ENCODE results near the gene HERC2.
"Not testable (repeated sequence)": the region's sequence is repeated elsewhere in the genome, so short reads cannot be mapped to it uniquely, and the experiment has no call there.

Gene HERC2, protein sequence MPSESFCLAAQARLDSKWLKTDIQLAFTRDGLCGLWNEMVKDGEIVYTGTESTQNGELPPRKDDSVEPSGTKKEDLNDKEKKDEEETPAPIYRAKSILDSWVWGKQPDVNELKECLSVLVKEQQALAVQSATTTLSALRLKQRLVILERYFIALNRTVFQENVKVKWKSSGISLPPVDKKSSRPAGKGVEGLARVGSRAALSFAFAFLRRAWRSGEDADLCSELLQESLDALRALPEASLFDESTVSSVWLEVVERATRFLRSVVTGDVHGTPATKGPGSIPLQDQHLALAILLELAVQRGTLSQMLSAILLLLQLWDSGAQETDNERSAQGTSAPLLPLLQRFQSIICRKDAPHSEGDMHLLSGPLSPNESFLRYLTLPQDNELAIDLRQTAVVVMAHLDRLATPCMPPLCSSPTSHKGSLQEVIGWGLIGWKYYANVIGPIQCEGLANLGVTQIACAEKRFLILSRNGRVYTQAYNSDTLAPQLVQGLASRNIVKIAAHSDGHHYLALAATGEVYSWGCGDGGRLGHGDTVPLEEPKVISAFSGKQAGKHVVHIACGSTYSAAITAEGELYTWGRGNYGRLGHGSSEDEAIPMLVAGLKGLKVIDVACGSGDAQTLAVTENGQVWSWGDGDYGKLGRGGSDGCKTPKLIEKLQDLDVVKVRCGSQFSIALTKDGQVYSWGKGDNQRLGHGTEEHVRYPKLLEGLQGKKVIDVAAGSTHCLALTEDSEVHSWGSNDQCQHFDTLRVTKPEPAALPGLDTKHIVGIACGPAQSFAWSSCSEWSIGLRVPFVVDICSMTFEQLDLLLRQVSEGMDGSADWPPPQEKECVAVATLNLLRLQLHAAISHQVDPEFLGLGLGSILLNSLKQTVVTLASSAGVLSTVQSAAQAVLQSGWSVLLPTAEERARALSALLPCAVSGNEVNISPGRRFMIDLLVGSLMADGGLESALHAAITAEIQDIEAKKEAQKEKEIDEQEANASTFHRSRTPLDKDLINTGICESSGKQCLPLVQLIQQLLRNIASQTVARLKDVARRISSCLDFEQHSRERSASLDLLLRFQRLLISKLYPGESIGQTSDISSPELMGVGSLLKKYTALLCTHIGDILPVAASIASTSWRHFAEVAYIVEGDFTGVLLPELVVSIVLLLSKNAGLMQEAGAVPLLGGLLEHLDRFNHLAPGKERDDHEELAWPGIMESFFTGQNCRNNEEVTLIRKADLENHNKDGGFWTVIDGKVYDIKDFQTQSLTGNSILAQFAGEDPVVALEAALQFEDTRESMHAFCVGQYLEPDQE (N-terminal part only)

GRCh38 chr15:28322129-28322588, at the start of gene HERC2:
HERC2 (minus strand) TSS chr15:28322179; CDS start chr15:28321433, 746 bp downstream.
- peak within 1 kb of the TSS; percentile 38 for H3K4me3 ChIP-seq (ENCODE audit: low read depth, low read length)
- in situ Hi-C loops (cut with HindIII; ENCODE audit: low sequenced_read_pairs); DNase-seq (ENCODE audit: low read depth): not testable (repeated sequence)

GRCh38 chr15:28365502-28365901, 43.5 kb upstream of the HERC2 start:
- in situ Hi-C loops (cut with HindIII; ENCODE audit: low sequenced_read_pairs); H3K4me3 ChIP-seq (ENCODE audit: low read depth, low read length); DNase-seq (ENCODE audit: low read depth): not testable (repeated sequence)

GRCh38 chr15:28357984-28358383, 36.0 kb upstream of the HERC2 start, which contains the start of gene GOLGA6L24:
GOLGA6L24 (minus strand) TSS chr15:28358084; CDS start chr15:28358023, 61 bp downstream.
- DNase-seq (ENCODE audit: low read depth); in situ Hi-C loops (cut with HindIII; ENCODE audit: low sequenced_read_pairs); H3K4me3 ChIP-seq (ENCODE audit: low read depth, low read length): not testable (repeated sequence)

DNA sequence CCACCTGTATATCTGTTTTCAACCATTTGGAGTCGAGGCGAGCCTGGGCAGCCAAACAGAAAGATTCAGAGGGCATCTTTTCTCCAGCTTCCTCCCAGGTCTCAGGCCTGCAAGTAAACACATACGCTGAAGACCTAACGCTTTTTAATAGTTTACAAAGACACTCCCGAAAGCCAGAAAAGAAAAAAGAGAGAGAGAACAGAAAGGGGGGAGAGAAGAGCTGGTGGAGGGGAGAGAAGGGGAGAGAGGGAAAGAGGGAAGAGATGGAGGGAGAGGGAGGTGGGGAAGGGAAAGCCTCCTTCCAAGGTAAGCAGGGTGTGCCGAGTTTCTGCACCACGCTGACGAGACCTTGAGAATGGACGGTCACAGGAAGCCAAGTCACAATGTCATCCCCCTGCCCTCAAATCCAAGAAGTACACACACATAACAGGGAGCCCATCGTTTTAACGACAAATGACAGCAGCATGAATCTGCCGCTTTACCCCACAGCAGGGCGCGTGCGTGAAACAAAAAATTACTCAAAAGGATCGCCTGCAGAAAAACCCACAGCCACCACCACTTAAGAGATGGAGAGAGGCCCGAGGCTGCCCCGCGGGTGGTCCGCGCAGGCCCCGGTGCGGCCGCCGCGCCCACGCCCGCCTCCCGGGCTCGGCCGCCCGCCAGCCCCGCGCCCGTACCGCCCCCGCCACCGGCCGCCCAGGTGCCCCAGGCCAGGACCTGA, 461 bp downstream of the HERC2 start:
- in situ Hi-C loops (cut with HindIII; ENCODE audit: low sequenced_read_pairs); DNase-seq (ENCODE audit: low read depth): not testable (repeated sequence)
- H3K4me3 ChIP-seq (ENCODE audit: low read depth, low read length): peak overlapping the region; percentile 38

- H3K4me3 ChIP-seq (ENCODE audit: low read depth, low read length); DNase-seq (ENCODE audit: low read depth); in situ Hi-C loops (cut with HindIII; ENCODE audit: low sequenced_read_pairs): not testable (repeated sequence)
Observed at GRCh38 chr15:28319725-28320124, 2.3 kb downstream of the HERC2 start.

GRCh38 chr15:28318828-28319227, 3.2 kb downstream of the HERC2 start:
- DNase-seq (ENCODE audit: low read depth); in situ Hi-C loops (cut with HindIII; ENCODE audit: low sequenced_read_pairs); H3K4me3 ChIP-seq (ENCODE audit: low read depth, low read length): not testable (repeated sequence)

GRCh38 chr15:28318122-28318521, 3.9 kb downstream of the HERC2 start:
- H3K4me3 ChIP-seq (ENCODE audit: low read depth, low read length); DNase-seq (ENCODE audit: low read depth); in situ Hi-C loops (cut with HindIII; ENCODE audit: low sequenced_read_pairs): not testable (repeated sequence)

DNA sequence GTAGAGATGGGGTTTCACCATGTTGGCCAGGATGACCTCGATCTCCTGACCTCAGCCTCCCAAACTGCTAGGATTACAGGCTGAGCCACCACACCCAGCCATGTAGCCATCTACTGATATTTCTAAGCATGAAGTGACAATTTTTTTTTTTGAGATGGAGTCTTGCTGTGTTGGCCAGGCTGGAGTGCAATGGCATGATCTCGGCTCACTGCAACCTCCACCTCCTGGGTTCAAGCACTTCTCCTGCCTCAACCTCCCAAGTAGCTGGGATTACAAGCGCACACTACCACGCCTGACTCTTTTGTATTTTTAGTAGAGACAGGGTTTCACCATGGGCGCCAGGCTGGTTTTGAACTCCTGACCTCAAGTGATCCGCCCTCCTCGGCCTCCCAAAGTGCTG, 5.0 kb downstream of the HERC2 start:
- in situ Hi-C loops (cut with HindIII; ENCODE audit: low sequenced_read_pairs); DNase-seq (ENCODE audit: low read depth): not testable (repeated sequence)

DNA sequence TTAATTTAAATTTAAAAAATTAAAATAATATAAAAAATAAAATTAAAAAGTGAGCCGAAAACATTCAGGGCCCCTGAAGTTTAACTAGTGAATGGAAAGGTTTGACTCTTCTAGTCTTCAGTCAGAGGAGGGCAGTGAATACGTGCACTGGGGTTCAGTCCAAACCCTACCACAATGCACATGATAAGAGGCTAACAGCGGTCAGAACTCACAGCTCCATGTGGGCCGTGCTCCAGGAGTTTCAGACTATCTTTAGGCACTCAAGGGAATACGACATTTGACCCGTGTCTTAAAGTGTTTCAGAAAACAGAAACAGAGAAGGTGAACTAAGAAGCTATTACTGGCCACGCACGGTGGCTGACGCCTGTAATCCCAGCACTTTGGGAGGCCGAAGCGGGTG, 11.5 kb downstream of the HERC2 start:
- in situ Hi-C loops (cut with HindIII; ENCODE audit: low sequenced_read_pairs); DNase-seq (ENCODE audit: low read depth); H3K4me3 ChIP-seq (ENCODE audit: low read depth, low read length): not testable (repeated sequence)

More for the DNA sequence above, 5.0 kb downstream of the HERC2 start:
- H3K4me3 ChIP-seq (ENCODE audit: low read depth, low read length): not testable (repeated sequence)

GRCh38 chr15:28308718-28309117, 13.3 kb downstream of the HERC2 start:
- DNase-seq (ENCODE audit: low read depth); in situ Hi-C loops (cut with HindIII; ENCODE audit: low sequenced_read_pairs); H3K4me3 ChIP-seq (ENCODE audit: low read depth, low read length): not testable (repeated sequence)

GRCh38 chr15:28305700-28306099, 16.3 kb downstream of the HERC2 start:
- H3K4me3 ChIP-seq (ENCODE audit: low read depth, low read length); in situ Hi-C loops (cut with HindIII; ENCODE audit: low sequenced_read_pairs); DNase-seq (ENCODE audit: low read depth): not testable (repeated sequence)

DNA sequence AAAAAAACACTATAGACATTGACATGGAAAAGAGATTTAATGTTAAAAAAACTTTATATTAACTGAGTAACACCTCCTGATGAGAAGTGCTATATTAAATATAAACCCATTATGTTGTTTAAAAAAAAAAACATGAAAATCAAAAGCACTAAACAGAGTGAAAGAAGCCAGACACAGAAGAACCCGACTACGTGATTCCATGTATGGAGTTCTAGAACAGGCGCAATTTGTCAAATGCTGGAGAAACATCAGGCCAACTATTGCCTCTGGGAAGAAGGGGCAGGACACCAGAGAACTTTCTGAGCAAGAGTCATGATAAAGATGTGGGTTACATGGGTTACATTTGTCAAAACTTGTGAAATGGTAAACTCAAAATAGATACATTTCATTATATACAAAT, 24.5 kb downstream of the HERC2 start:
- in situ Hi-C loops (cut with HindIII; ENCODE audit: low sequenced_read_pairs); H3K4me3 ChIP-seq (ENCODE audit: low read depth, low read length); DNase-seq (ENCODE audit: low read depth): not testable (repeated sequence)

DNA sequence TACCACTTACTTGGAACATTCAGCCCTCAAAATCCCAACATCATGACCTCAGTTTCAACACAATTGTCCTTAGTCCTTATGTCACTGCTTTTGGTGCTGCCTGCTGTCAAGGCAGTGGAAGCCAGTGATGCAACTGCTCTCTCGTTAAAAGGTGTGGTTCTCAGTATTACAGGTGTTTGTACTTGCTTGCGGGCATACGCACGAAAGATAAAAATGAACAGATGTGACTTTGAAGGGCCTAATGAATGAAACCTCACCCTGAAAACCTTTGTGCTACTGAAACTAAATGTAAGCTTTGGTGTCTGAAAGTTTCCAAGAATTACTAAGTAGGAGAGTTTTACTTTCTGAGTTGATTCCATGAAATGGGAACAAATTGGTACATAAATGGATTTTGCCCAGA, 25.2 kb downstream of the HERC2 start:
- DNase-seq (ENCODE audit: low read depth); in situ Hi-C loops (cut with HindIII; ENCODE audit: low sequenced_read_pairs); H3K4me3 ChIP-seq (ENCODE audit: low read depth, low read length): not testable (repeated sequence)

DNA sequence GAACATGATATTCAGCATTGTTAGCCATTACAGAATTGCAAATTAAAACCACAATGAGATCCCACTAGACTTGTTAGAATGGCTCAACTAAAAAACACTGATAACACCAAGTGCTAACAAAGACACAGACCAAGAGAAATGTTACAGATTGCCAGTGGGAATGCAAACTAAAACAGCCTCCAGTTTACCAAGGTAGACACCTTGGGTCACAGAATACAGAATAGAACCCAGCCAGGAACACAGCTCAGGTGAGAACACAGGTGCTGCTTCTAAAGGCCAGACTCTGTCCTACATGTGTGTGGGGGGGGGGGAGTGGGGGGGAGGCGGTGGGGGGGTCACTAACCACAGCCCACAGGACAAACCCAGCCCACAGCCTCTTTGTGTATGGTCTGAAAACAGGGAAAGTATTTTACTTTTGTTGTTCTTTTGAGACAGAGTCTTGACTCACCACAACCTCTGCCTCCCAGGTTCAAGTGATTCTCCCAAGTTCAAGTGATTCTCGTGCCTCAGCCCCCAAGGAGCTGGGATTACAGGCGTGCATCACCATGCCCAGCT, 26.9 kb downstream of the HERC2 start:
- DNase-seq (ENCODE audit: low read depth); in situ Hi-C loops (cut with HindIII; ENCODE audit: low sequenced_read_pairs); H3K4me3 ChIP-seq (ENCODE audit: low read depth, low read length): not testable (repeated sequence)

DNA sequence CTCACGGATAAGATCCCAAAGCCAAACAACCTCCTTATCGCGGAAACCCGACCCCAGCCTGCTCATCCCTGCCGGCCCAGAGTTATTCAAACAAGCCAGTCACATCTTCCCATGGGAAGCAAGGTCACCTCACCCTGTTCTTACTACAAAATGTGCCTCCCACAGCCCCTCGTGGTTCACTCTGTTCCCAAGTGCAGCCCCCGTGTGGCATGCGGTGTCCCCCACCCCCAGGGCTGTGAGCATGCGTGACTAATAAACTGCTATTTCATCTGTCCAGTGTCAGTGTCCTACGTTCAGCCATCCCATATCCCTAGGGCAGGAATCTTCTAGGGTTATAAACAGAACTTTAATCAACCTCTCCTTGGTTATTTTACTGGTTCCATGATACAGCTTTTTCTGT, 27.4 kb downstream of the HERC2 start:
- DNase-seq (ENCODE audit: low read depth); H3K4me3 ChIP-seq (ENCODE audit: low read depth, low read length); in situ Hi-C loops (cut with HindIII; ENCODE audit: low sequenced_read_pairs): not testable (repeated sequence)

Measured in astrocyte of the cerebellum (primary cell).